ENCODE data around the gene DOCK10. TPM values are rescaled to one million over a fixed set of nuclear protein-coding genes. Genes with fewer than 3 reads are reported as not detected.
"Not testable (repeated sequence)": the region's sequence is repeated elsewhere in the genome, so short reads cannot be mapped to it uniquely, and the experiment has no call there.

The DOCK10 gene
- 29.0 TPM for polyA plus RNA-seq (2013, experiment 1 of 2; ENCODE audit: insufficient read length)
- polyA plus RNA-seq (2013, experiment 2 of 2; ENCODE audit: insufficient read length) = 27.3 TPM

GRCh38 chr2:225041851-225042799, at the start of gene DOCK10:
TSS of gene DOCK10 (minus strand) at chr2:225042468. CDS start at chr2:225042374, 94 bp downstream.
- peak; percentile 74 for DNase-seq

- DNase-seq = peak; percentile 94
Measured at GRCh38 chr2:225091336-225091735, 49.1 kb upstream of the DOCK10 start.

GRCh38 chr2:225090746-225091145, 48.5 kb upstream of the DOCK10 start:
- peak; percentile 57 for DNase-seq

GRCh38 chr2:225086915-225087314, 44.6 kb upstream of the DOCK10 start:
- DNase-seq = no peak

GRCh38 chr2:225086439-225086838, 44.2 kb upstream of the DOCK10 start:
- DNase-seq = no peak

- no peak for DNase-seq
Measured at GRCh38 chr2:225083276-225083675, 41.0 kb upstream of the DOCK10 start.

- peak; percentile 88 for DNase-seq
Measured at GRCh38 chr2:225076125-225076524, 33.9 kb upstream of the DOCK10 start.

GRCh38 chr2:225074919-225075681, 32.8 kb upstream of the DOCK10 start:
- DNase-seq = peak; percentile 21

- peak; percentile 40 for DNase-seq
Measured at GRCh38 chr2:225074366-225074765, 32.1 kb upstream of the DOCK10 start.

- DNase-seq = no peak
Measured at GRCh38 chr2:225073198-225073597, 30.9 kb upstream of the DOCK10 start.

GRCh38 chr2:225072444-225072843, 30.2 kb upstream of the DOCK10 start:
- no peak for DNase-seq

GRCh38 chr2:225070811-225071210, 28.5 kb upstream of the DOCK10 start:
- no peak for DNase-seq

- no peak for DNase-seq
Measured at GRCh38 chr2:225069966-225070365, 27.7 kb upstream of the DOCK10 start.

GRCh38 chr2:225069477-225069876, 27.2 kb upstream of the DOCK10 start:
- DNase-seq = no peak

GRCh38 chr2:225065882-225066281, 23.6 kb upstream of the DOCK10 start:
- no peak for DNase-seq

GRCh38 chr2:225064928-225065327, 22.7 kb upstream of the DOCK10 start:
- DNase-seq = no peak

- DNase-seq = no peak
Measured at GRCh38 chr2:225064362-225064761, 22.1 kb upstream of the DOCK10 start.

GRCh38 chr2:225056330-225057073, 14.2 kb upstream of the DOCK10 start:
- no peak for DNase-seq

- DNase-seq = no peak
Measured at GRCh38 chr2:225055714-225056113, 13.4 kb upstream of the DOCK10 start.

GRCh38 chr2:225052703-225053102, 10.4 kb upstream of the DOCK10 start:
- DNase-seq = no peak

- DNase-seq = not testable (repeated sequence)
Measured at GRCh38 chr2:225047502-225047901, 5.2 kb upstream of the DOCK10 start.

- DNase-seq = no peak
Measured at GRCh38 chr2:225042800-225043167, 516 bp upstream of the DOCK10 start.
